HCT116 (cell line): ENCODE results near the gene NR2C2AP. TPM values are rescaled to one million over a fixed set of nuclear protein-coding genes. Genes with fewer than 3 reads are reported as not detected.

Experiments used
- ATAC-seq: fragments of 200-7000 bp; cut with Tn5 transposase; 2 replicates; pipeline ENCODE4 v1.9.1; 2020; ENCODE audit warnings: mild to moderate bottlenecking, moderate library complexity
- BruUV-seq: library from RNA; stranded (reverse); fragments of 400-500 nt; replicated peaks from 2 replicates; lab custom pipeline; 2021; lab: Mats Ljungman, UMichigan
- CTCF ChIA-PET: fragments of 300-600 bp; sonication (Branson Sonifier 250); formaldehyde crosslinking; loops from one replicate; lab custom pipeline; 2021; ENCODE audit warnings: antibody characterized with exemption; lab: Charles Lee
- POLR2A ChIA-PET: fragments of 300-600, 350-600 bp; sonication (Branson Sonifier 250); formaldehyde crosslinking; loops from one replicate; lab custom pipeline; 2021; ENCODE audit warnings: antibody characterized with exemption; lab: Charles Lee
- RAD21 ChIA-PET, 2 experiments: fragments of 300-600 bp; sonication (Branson Sonifier 250); formaldehyde crosslinking; loops; one replicate each; lab custom pipeline; 2023; ENCODE audit warnings: low total read pairs in 2 of 2; ENCODE audit not compliant: uncharacterized antibody in 2 of 2, unreplicated experiment in 2 of 2, low non-redundant PET in 1 of 2; lab: Charles Lee
- DNase-seq: peaks from one replicate; pipeline ENCODE4 v3.0.0-alpha.2; 2010; ENCODE audit warnings: low read depth, low spot score
- H2AFZ ChIP-seq: fragments of 200-600 bp; shearing (Covaris generic), sonication (generic); 2 replicates; pipeline ENCODE4 v1.6.1; 2017; ENCODE audit warnings: low read depth, mixed run types, mixed read lengths, antibody characterized with exemption, low read length; ENCODE audit not compliant: poor library complexity, severe bottlenecking
- H3K27ac ChIP-seq: 2 replicates; pipeline ENCODE4 v1.5.1; 2012; ENCODE audit warnings: low read depth, low read length
- H3K27me3 ChIP-seq: fragments of 200-600 bp; sonication (generic); 2 replicates; pipeline ENCODE4 v1.6.1; 2016; ENCODE audit warnings: mixed run types, low read length, mixed read lengths; ENCODE audit not compliant: insufficient read depth
- H3K36me3 ChIP-seq, 2 experiments: fragments of 200-500 bp in 1 of 2; fragments of 200-600 bp in 1 of 2; sonication (Bioruptor generic) in 1 of 2; sonication (generic) in 1 of 2; 2 replicates each; pipeline versions ENCODE4 v1.5.1 to v1.6.1; 2014 to 2016; ENCODE audit warnings: low read length in 2 of 2, inconsistent platforms in 1 of 2, mixed read lengths in 1 of 2, mixed run types in 1 of 2; ENCODE audit not compliant: insufficient read depth in 2 of 2, control insufficient read depth in 1 of 2
- H3K4me1 ChIP-seq, 2 experiments: fragments of 200-600 bp in 1 of 2; sonication (generic) in 1 of 2; 2 replicates each; pipeline versions ENCODE4 v1.5.1 to v1.6.1; 2012 to 2017; ENCODE audit warnings: low read length in 2 of 2, inconsistent platforms in 1 of 2, mild to moderate bottlenecking in 1 of 2, mixed read lengths in 1 of 2, mixed run types in 1 of 2, moderate library complexity in 1 of 2; ENCODE audit not compliant: insufficient read depth in 2 of 2, control insufficient read depth in 1 of 2
- H3K4me2 ChIP-seq: fragments of 200-600 bp; sonication (generic); 2 replicates; pipeline ENCODE4 v1.6.1; 2017; ENCODE audit warnings: mixed run types, low read length, mixed read lengths
- H3K4me3 ChIP-seq, 2 experiments: fragments of 200-600 bp in 1 of 2; sonication (generic) in 1 of 2; replicated peaks in 1 of 2; 2 replicates each; pipeline ENCODE4 v1.5.1; 2011 to 2016; ENCODE audit warnings: low read length in 2 of 2, control low read depth in 1 of 2, low read depth in 1 of 2, mild to moderate bottlenecking in 1 of 2, mixed read lengths in 1 of 2, mixed run types in 1 of 2
- H3K79me2 ChIP-seq: fragments of 200-600 bp; sonication (generic); 2 replicates; pipeline ENCODE4 v1.6.1; 2017; ENCODE audit warnings: mild to moderate bottlenecking, mixed run types, low read length, moderate library complexity, mixed read lengths; ENCODE audit not compliant: insufficient read depth
- H3K9ac ChIP-seq: fragments of 200-600 bp; sonication (generic); 2 replicates; pipeline ENCODE4 v1.6.1; 2016; ENCODE audit warnings: low read length, mixed read lengths
- H3K9me2 ChIP-seq: fragments of 200-600 bp; sonication (generic), shearing (Covaris generic); 2 replicates; pipeline ENCODE4 v1.6.1; 2017; ENCODE audit warnings: mixed run types, mild to moderate bottlenecking, moderate library complexity; ENCODE audit not compliant: insufficient read depth
- H3K9me3 ChIP-seq, 2 experiments: fragments of 200-500 bp in 1 of 2; fragments of 200-600 bp in 1 of 2; sonication (Bioruptor generic) in 1 of 2; sonication (generic) in 1 of 2; 2 replicates each; pipeline ENCODE4 v1.6.1; 2014 to 2017; ENCODE audit warnings: low read length in 2 of 2, mixed read lengths in 2 of 2, inconsistent platforms in 1 of 2, low read depth in 1 of 2, mild to moderate bottlenecking in 1 of 2, mixed run types in 1 of 2, moderate library complexity in 1 of 2; ENCODE audit not compliant: control insufficient read depth in 1 of 2, insufficient read depth in 1 of 2
- H4K20me1 ChIP-seq: fragments of 200-600 bp; sonication (generic), shearing (Covaris generic); 2 replicates; pipeline ENCODE4 v1.6.1; 2017; ENCODE audit warnings: mixed run types, mild to moderate bottlenecking, moderate library complexity; ENCODE audit not compliant: insufficient read depth
- CBX3 ChIP-seq: IDR thresholded peaks from 2 replicates; pipeline ENCODE4 v1.6.1; 2012; ENCODE audit warnings: low read depth
- CEBPB ChIP-seq: IDR thresholded peaks from 2 replicates; pipeline ENCODE4 v1.6.1; 2012; ENCODE audit warnings: low read depth
- EZH2phosphoT487 ChIP-seq: fragments of 200-600 bp; IDR thresholded peaks from 2 replicates; pipeline ENCODE4 v1.6.1; 2018; ENCODE audit warnings: antibody characterized with exemption, borderline replicate concordance
- FOSL1 ChIP-seq: IDR thresholded peaks from 2 replicates; pipeline ENCODE4 v1.6.1; 2012; ENCODE audit warnings: low read depth
- JUND ChIP-seq: IDR thresholded peaks from 2 replicates; pipeline ENCODE4 v1.6.1; 2012
- POLR2A ChIP-seq: IDR thresholded peaks from 2 replicates; pipeline ENCODE4 v1.7.0; 2011; ENCODE audit warnings: borderline replicate concordance; ENCODE audit not compliant: insufficient read depth, insufficient read length; ENCODE audit errors: extremely low read depth
- RAD21 ChIP-seq: IDR thresholded peaks from 2 replicates; pipeline ENCODE4 v1.6.1; 2012; ENCODE audit warnings: low read depth, mild to moderate bottlenecking
- SIN3A ChIP-seq: IDR thresholded peaks from 2 replicates; pipeline ENCODE4 v1.6.1; 2012; ENCODE audit warnings: low read depth
- SRF ChIP-seq: IDR thresholded peaks from 2 replicates; pipeline ENCODE4 v1.6.1; 2012; ENCODE audit warnings: low read depth
- TCF7L2 ChIP-seq: IDR thresholded peaks from 2 replicates; pipeline ENCODE4 v1.7.0; 2011; ENCODE audit warnings: borderline replicate concordance, inconsistent platforms; ENCODE audit not compliant: insufficient read depth, insufficient read length; ENCODE audit errors: extremely low read depth
- ZNF274 ChIP-seq: fragments of 200-500 bp; sonication (Bioruptor generic); IDR thresholded peaks from 2 replicates; pipeline ENCODE4 v1.6.1; 2014; ENCODE audit warnings: mild to moderate bottlenecking, low read depth, low read length, inconsistent platforms
- intact Hi-C: fragments of 100-400 bp; cut with micrococcal nuclease; formaldehyde crosslinking; loops from 2 replicates; pipeline ENCODE4 v1.10.0; 2022
- total RNA-seq: library from RNA; stranded (reverse); gene quantifications from one replicate; pipeline ENCODE4 v1.2.1, GENCODE V29; 2021; ENCODE audit not compliant: unreplicated experiment
- TF ChIP-seq, protein P1 (sequence below): IDR thresholded peaks from 2 replicates; pipeline ENCODE4 v1.6.1; 2011; ENCODE audit warnings: mild to moderate bottlenecking, low read length, moderate library complexity; ENCODE audit not compliant: insufficient replicate concordance; ENCODE audit errors: extremely low read depth
- TF ChIP-seq, protein P2 (sequence below): IDR thresholded peaks from 2 replicates; pipeline ENCODE4 v1.6.1; 2012; ENCODE audit warnings: low read depth

NR2C2AP gene
- total RNA-seq, 1 experiment from 2014 or later = 45.3 TPM

DNA sequence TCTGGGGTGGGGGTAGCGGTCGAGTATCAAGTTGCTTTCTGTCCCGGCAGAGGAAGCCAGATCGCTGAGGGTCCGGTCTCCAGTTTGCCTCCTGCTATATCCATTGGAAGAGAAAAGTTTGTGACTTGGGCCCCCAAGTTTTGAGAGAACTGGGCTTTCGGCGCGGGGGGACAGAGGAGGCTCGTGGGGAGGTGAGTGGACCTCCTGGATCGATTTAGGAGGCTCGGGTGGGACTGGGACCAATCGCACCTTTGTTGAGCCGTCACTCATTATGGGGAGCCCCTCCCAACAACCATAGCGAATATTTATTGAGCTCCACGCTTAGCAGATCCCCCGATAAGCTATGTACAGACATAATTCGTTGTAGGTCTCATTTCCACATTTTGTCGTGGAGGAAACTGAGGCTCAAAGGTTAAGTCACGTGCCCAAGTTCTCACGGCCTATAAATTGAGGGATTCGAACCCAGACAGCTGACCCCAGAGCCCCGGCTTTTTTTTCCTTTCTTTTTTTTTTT lies 10.2 kb downstream of the NR2C2AP start:
- Histone ChIP-seq H4K20me1 (no peaks in the 10 kb centered on the region), H3K79me2 (peaks cover 41% of the 10 kb centered on the region), H3K4me3 (peak overlapping the region; percentile 98 to 99), H2AFZ (peak overlapping the region; percentile 93), H3K27me3 (no peaks in the 10 kb centered on the region)
- peak; percentile 12 for ATAC-seq
- TF ChIP-seq POLR2A (no peak), FOSL1 (no peak), TCF7L2 (no peak), EZH2phosphoT487 (no peak), SRF (no peak), SIN3A (no peak), RAD21 (no peak), CEBPB (no peak), CBX3 (no peak), ZNF274 (no peak), JUND (no peak)
- TF ChIP-seq, protein P1, sequence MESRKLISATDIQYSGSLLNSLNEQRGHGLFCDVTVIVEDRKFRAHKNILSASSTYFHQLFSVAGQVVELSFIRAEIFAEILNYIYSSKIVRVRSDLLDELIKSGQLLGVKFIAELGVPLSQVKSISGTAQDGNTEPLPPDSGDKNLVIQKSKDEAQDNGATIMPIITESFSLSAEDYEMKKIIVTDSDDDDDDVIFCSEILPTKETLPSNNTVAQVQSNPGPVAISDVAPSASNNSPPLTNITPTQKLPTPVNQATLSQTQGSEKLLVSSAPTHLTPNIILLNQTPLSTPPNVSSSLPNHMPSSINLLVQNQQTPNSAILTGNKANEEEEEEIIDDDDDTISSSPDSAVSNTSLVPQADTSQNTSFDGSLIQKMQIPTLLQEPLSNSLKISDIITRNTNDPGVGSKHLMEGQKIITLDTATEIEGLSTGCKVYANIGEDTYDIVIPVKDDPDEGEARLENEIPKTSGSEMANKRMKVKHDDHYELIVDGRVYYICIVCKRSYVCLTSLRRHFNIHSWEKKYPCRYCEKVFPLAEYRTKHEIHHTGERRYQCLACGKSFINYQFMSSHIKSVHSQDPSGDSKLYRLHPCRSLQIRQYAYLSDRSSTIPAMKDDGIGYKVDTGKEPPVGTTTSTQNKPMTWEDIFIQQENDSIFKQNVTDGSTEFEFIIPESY = no peak
- TF ChIP-seq, protein P2, sequence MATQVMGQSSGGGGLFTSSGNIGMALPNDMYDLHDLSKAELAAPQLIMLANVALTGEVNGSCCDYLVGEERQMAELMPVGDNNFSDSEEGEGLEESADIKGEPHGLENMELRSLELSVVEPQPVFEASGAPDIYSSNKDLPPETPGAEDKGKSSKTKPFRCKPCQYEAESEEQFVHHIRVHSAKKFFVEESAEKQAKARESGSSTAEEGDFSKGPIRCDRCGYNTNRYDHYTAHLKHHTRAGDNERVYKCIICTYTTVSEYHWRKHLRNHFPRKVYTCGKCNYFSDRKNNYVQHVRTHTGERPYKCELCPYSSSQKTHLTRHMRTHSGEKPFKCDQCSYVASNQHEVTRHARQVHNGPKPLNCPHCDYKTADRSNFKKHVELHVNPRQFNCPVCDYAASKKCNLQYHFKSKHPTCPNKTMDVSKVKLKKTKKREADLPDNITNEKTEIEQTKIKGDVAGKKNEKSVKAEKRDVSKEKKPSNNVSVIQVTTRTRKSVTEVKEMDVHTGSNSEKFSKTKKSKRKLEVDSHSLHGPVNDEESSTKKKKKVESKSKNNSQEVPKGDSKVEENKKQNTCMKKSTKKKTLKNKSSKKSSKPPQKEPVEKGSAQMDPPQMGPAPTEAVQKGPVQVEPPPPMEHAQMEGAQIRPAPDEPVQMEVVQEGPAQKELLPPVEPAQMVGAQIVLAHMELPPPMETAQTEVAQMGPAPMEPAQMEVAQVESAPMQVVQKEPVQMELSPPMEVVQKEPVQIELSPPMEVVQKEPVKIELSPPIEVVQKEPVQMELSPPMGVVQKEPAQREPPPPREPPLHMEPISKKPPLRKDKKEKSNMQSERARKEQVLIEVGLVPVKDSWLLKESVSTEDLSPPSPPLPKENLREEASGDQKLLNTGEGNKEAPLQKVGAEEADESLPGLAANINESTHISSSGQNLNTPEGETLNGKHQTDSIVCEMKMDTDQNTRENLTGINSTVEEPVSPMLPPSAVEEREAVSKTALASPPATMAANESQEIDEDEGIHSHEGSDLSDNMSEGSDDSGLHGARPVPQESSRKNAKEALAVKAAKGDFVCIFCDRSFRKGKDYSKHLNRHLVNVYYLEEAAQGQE = no peak
- TF ChIP-seq, all 23 proteins: peak for 0
- CTCF ChIA-PET = interaction anchor here (1.3 kb wide), 1 partner anchor 18 kb away, joined by 7 read pairs; no protein-coding TSS in a partner anchor
- Histone ChIP-seq H3K36me3 (peaks cover 3 to 7% of the 10 kb centered on the region in 2 experiments; a peak in 2 of 4 replicates), H3K4me1 (peaks cover 16 to 22% of the 10 kb centered on the region in 2 experiments; a peak in 3 of 4 replicates), H3K27ac (peak overlapping the region; percentile 84), H3K9me3 (no peaks in the 10 kb centered on the region), H3K4me2 (peak overlapping the region; percentile 98), H3K9ac (peak overlapping the region; percentile 98), H3K9me2 (no peaks in the 10 kb centered on the region)
- RAD21 ChIA-PET = no interaction called here
- intact Hi-C loops = loop anchor here (1.0 kb wide), 1 partner anchor 10 kb away; the partner anchor contains the start of gene NR2C2AP
- POLR2A ChIA-PET = interaction anchor here (2.1 kb wide), 1 partner anchor 10 kb away, joined by 15 read pairs; the partner anchor contains the start of gene NR2C2AP
- no peak for DNase-seq
- TSS peak; percentile 83 for BruUV-seq
